GM21423 (cell line): Measurements from ENCODE around the gene HTR4.
"Not testable (repeated sequence)": the region's sequence is repeated elsewhere in the genome, so short reads cannot be mapped to it uniquely, and the experiment has no call there.

Source experiments
- ATAC-seq: cut with Tn5 transposase; IDR thresholded peaks from one replicate; pipeline ENCODE4 v1.9.1; 2021; ENCODE audit warnings: mild to moderate bottlenecking, moderate library complexity; ENCODE audit not compliant: unreplicated experiment

The HTR4 gene

DNA sequence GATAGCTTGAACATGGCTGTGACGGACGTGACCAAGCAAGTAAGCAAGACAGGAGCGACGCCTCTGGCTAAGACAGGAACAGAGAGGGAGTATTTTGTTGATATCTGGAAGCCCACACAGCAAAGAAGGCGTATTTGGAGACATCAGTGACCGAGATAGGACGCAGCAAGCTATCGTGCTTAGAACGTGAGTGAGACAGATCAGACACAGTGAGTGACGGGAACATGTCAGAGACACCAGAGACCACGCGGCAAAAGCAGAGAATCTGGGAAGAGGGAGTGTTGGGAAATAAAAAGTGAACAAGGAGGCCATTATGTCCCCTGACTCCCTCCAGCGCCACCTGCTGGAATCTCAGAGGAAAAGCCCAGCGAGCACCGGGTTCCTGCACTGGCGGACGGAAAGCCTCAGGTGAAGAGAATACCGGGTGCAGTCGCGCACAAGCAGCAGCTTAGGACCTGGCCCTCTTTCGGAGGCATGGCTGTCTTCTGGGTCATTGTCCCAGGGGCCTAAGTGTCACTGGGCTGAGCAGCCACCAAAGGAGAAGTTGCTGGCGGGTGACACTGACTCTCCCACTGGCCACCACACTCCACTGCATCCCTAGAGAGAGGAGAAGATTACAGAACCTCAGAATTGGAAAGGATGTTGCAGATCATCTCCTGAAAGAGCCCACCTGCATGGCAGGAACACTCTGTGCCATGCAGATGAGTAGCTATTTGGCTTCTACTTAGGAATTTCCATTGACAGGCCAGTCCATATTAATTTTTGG is 171.4 kb downstream of the HTR4 start:
- peak; percentile 81 for ATAC-seq

DNA sequence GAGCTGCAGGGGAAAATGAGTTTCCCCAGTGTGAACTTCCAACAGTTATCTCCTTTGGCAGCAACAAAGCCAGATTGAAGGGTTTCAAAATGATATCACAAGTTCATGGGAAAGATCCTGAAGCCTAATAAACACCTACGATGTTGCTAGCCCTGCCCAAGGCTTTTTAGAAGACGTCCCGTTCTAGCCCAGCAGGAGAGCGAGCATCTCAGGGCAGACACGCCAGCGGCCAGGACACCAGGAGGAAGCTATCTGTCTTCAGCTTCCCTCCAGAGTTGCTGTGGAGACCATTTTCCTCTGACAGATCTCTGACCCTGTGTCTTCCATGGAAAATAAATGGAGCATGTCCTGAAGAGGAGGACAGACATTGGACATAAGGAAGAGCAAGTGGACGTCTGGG is 172.1 kb downstream of the HTR4 start:
- ATAC-seq: no peak

DNA sequence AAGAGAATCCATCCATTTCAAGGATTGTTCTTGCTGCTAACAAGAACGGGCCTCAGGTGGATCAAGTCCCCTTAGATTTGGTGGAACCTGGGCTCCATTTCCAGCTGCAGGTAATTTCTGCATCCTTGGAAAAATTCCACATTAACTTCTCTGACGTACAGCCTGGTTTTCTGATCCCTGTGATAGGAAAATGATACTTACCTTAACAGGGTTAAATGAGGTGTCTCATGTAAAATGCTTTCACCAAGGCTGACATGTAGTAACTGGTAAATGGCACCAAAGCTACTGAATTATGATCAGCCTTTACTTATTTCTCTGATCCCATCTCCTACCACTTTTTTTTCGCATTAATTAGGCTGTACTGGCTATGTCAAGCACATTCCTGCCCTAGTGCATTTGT is 176.9 kb downstream of the HTR4 start:
- no peak for ATAC-seq

DNA sequence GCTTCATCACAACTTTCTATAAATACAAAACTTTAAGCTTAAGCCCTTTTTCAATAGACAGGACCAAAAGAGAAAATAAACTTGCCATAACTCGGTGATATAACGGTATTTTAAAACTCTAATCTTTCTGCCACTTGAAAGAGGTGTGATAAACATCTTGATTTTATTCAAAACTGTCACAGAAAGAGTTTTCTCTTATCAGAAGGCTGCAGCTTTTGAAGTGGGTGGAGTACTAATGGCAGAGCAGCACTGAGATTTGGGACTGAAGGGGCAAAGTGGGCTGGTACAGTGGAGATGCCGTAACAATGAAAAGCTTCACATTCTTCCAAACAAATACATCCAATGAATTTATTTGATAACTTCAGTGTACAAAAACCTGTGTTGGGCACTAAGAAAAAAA is 178.0 kb downstream of the HTR4 start:
- no peak for ATAC-seq

DNA sequence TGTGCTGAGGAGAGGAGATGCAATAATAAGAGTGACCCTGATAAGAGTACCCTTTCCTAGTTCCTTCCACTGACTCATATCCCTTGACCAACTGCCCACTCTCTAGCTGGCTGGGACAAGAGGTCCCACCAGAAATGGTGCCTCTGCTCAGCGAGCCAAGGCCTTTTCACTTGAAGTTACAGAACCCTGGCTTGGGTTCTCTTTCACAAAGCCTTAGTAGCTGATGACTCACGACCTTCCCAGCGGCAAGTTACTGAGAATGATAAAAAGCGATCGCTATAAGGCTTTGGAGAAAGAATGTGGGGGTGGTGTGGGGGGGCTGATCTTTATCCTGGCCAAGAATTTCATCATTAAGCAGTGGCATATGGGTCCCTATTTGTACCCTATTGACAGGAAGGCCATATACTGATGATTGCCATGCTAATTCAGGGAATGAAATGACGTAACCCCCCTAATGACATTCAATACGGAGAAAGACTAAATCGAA is 180.3 kb downstream of the HTR4 start:
- no peak for ATAC-seq

DNA sequence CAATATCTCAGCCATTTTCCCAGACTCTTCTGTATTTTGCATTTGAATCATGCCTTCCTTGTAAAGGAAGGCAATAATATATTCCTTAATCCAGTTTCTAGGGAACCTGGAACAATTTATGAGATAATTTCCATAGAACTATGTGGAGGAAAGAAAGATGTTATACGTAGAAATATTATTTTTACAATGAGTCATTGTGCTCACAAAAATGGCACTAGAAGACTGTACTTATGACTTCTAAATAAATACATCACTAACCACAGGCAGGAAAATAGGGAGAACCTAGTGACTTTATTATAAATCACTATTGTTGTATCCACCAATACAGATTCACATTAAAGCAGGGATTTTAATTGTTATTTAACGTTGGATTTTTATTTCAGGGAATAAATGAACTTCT is 182.9 kb downstream of the HTR4 start:
- no peak for ATAC-seq

DNA sequence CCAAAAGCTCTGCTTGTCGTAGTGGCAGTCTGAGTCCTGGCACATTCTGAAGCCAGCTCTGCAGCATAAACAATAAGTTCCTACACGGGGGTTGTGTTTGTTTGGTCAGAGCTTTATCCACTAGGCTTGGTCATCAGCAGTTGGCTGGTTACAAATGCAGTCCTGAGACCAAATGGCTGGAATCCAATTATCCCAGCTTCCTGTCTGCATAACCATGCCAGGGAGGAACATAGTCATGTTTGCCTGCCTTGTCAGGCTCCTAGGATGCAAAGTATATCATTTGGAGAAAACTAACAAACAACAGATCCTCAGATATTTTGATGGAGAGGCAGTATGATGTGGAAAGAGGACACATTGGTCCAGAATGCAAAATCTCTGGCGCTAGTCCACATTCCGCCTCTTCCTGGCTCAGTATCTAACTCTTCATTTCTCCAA is 184.8 kb downstream of the HTR4 start:
- no peak for ATAC-seq

DNA sequence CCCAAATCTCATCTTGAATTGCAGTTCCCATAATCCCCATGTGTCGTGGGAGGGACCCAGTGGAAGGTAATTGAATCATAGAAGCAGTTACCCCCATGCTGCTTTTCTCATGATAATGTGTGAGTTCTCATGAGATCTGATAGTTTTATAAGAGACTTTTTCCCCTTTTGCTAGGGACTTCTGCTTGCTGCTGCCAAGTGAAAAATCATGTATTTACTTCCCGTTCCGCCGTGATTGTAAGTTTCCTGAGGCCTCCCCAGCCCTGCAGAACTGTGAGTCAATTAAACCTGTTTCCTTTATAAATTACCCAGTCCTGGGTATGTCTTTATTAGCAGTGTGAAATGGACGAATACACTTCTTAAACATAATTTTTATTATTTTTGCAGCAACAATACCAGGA is 185.6 kb downstream of the HTR4 start:
- ATAC-seq: not testable (repeated sequence)

DNA sequence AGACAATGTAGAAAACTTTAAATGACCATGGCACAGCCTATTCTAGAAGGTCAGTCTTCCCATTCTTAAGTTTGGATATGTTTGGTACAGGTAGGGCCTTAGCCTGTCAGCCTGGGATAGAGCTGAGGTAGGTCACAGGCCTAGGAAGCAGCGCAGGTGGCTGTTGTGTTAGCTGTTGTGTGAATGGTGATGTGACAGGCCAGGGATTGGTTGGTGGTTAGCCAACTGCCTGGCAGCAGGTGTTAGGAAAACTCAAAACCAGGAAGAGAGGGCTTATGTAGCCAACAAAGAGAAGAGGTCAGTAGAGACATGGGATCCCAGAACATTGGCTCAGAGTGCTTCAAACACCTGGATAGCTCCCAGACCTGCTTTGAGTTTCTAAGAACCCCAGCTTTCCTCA is 186.4 kb downstream of the HTR4 start:
- no peak for ATAC-seq

DNA sequence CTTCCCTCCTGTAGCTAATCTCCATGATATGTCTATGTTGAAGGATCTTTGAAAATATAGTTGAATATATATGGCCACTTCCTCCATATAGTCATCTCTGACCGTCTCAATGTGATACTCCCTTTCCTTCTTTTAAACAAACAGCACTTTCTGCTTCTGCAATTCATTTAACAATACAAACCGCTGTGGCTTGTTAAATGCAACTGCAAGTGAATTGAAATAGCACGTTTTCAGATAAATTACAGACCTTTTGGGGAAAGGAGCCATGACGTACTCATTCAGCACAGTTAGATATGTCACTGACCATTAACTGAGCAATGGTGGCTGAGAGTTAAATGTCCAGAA is 188.1 kb downstream of the HTR4 start:
- ATAC-seq: no peak

DNA sequence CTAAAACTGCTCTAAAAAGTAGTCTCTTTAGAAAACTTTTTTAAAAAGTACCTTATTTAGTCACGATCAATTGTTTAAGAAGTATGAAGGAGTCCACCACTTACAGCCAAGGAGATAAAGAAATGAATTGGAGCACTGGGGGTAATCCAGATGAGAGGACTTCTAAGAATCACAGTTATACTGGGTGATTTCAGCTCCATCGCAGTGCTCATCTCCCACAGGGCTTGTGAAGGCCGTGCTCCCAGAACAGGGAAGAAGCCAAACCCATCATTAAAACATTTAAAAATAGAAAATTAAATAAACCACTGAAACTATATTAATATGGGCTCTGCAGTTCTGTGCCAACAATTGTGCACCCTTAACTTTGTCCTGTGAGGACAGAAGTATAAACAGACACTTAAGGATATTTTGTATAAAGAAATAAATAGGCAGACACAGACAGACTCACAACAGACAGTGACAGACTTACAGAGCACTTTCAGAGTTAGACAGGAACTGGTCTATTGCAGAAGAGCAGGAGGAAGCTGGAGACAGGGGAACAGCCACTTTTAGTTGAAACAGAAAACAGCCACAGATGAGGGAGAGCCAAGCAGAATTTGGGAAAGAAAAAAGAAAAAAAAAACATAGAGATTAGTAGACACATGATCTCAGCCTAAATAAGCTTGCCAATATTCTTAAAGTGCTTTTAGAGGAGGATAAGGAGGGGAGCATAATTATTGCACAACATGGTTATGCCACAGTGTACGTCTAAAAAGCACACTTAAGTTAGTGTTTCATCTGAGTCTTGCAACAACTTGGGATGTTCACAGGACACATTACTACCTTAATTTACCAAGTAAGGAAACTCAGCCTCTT is 188.7 kb downstream of the HTR4 start:
- ATAC-seq: no peak

DNA sequence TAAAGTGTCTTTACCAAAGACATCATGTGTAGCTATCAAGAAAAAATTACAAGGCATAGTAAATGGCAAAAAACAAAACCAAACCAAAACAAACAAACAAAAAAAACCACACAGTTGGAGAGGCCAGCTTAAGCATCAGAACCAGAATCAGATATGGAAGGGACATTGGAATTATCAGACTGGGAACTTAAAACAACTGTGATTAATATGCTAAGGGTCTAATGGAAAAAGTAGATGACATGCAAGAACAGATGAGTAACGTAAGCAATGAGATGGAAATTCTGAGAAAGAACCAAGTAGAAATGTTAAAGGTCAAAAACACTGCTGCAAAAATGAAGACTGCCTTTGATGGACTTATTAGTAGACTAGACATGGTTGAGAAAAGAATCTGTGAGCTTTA is 194.7 kb downstream of the HTR4 start:
- ATAC-seq: no peak

DNA sequence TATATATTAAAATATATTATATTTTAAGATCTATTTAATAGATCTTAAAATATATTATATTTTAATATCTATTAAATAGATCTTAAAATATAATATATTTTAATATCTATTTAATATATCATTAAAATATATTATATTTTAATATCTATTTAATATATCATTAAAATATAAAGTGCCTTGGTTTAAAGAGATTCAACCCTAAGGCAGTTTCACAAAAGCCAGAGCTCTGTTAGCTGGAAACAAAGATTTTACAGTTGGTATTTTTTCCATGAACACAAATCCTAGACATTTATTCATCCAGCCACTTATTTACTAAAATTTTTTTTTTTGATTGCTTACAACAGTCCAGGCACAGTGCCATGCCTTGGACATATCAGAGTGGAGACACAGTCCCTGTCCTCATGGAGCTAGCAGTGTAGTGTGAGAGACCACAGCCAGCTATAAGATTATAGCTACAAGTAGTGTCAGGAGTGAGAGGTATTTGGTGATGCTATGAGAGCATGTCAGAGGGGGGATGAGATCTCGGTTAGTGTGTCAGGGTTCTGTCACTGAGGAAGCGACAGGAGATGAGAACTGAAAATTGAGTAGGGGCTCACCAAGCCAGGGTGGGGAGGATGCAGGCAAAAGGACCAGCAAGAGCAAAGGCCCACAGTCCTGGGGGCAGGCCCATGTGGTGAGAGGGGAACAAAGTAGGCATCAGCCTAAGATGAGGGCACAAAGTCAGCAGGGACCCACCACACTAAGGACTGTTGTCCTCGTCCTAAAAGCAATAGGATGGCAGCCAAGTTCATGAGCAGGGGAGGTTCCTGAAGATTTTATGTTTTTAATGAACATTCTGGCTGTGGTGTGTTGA is 196.1 kb downstream of the HTR4 start:
- ATAC-seq: no peak

DNA sequence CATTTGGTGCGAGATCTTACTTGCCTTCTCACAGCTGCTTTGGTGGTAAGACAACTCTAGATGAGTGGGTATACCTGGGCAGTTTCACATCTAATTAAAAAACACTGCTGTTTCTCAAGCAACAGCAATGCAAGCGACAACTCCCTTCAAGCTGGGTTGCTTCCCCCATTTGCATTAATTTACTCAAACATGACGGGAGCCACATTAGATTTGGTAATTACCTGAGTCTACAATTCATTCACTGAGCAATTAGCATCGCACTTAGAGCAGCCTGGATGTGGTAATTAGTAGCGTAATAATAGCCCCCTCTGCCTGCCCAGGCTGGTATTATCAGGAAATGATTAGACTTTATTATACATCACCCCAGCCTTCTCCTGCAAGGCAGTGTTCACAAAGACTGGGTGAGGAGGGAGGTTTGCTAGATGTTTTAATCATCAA is 197.1 kb downstream of the HTR4 start:
- no peak for ATAC-seq

DNA sequence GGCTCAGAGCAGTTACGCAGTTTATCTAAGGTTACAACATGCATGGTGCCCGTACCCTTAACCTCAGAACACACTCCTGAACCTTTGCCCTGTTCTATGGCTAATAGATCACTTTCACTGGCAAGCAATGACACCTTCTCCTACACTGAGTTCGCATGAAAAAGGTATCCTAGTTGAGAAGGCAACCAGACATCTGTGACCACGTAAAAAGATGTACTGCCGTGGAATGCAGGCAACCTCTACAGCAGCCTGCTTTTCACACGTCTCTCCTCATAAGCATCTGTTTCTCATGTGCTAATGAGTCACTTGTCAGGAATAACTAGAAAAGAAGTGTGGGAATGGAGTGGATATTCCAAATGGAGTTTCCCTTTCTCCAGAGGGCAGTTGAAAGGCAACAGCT is 199.1 kb downstream of the HTR4 start:
- ATAC-seq: no peak

DNA sequence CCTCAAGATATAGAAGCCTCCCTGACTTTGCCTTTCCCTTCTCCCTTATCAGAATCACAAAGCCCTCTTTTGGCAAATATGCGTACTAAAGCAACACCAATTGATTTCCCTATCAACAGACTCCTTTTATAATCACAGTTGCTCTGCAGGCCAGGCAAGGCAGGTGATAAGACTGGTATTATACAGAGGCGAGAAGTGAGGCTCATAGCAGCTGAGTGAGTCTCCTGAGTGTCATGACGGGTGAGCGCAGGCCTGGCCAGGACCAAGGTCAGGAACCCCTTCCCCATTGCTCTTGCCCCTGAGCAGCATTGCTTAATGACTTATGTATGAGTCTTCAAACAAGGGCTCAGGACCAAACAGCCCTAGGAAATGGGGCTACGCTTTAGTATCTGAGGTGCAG is 199.8 kb downstream of the HTR4 start:
- no peak for ATAC-seq

DNA sequence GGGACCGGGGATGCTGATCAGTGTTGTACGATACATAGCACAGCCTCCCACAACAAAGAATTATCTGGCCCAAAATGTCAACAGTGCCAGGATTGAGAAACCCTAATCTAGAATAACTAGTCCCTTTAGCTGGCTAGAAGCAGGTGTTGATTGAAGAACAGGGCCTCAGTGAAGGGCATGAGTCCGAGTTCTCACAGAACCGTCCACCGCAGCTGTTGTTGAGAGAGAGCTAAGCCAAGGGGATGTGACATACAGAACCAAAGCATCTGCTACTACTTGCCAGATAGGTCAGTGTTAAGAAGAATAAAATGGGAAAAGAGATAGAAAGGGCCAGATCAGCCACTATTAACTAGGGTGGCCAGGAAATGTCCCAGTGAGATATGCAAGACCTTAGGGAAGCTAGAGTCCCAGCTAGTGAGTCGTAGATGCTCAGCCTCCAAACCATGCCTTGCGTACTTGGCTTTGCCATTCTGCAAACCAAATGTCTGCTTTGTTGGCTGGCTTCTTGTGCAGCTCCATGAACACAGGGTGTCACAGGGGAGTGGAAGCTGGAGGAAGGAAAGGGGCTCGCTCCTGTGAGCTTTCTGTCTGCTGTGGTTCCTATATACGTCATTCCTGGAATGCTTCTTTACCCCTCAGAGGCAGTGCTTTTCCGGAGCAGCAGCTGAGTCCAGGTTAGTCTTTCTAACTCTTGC is 201.7 kb downstream of the HTR4 start:
- ATAC-seq: no peak

DNA sequence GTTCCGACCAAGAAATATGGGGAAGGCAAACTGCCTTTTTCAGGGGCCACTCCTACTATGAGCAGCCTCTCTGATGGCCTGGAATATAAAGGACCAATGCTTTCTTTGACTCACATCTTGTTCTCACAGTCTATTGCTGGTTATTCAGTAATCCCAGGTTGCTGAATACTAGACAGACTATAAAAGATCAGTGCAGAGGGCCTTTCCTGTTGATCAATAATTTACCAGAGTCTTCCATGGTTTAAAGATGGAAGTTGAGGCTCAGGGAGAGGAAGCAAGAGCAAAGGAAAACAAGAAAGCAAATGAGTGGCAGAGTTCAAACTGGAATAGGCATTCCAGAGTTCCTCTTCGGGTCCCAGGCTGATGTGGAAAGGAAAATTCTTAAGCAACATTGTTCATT is 207.7 kb downstream of the HTR4 start:
- no peak for ATAC-seq

DNA sequence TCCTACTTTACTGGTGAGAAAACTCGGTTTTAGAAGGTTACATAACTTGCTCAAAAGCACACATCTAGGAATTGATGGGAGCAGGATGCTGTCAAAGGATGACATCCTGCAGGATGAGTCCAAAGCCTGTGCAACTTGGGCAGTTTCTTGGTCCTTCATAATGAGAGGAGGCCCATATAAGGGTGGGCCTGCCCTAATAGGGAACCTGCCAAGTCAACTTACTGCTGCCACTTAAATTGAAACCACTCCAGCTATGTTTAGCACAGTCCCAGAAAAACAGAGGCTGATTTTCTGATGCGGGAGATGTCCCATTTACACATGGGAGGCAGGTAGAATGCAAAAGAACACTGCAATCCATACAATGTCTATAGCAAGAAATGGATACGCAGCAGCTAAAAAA is 208.7 kb downstream of the HTR4 start:
- ATAC-seq: no peak

DNA sequence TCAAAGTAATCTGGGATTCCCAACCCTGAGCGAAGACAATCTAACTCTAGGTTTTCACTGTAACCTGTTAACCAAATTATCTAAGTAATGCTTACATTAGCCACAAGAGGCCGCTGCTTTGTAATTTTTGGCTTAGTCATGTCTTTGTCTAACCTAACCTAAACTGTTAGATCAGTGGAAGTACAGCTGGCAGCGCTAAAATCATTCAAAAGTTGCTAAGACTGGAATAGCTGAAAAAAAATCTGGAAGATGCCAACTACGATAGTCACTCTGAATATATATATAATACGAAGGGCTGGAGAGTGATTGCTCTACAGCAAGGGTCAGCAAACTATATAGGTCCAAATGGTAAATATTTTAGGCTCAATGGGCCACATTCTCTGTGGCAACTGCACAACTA is 210.3 kb downstream of the HTR4 start:
- ATAC-seq: peak; percentile 88

DNA sequence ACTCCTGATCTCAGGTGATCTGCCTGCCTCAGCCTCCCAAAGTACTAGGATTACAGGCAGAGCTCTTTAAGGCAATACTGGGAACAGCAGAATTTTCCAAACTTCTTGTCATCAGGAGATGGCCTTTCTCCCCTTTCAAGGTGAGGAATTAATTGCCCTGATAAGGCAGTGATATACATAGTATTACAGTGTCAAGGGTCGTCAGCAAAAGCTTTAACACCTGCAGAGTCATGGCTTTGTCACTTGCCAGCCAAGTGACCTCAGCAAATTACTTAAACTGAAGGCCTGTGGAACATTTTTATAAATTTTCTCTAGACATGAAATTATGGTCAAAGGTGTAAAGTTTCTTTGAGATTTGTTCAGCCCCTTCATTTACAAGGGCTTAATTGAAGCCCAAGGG is 211.1 kb downstream of the HTR4 start:
- no peak for ATAC-seq
